Activated gamma-delta T cell (primary cell): Measurements from ENCODE around the gene KNDC1.
"Not testable (repeated sequence)": the region's sequence is repeated elsewhere in the genome, so short reads cannot be mapped to it uniquely, and the experiment has no call there.

Source experiments
- DNase-seq: peaks from one replicate; lab custom pipeline; 2025; lab: John Stamatoyannopoulos, UW

The KNDC1 gene

DNA sequence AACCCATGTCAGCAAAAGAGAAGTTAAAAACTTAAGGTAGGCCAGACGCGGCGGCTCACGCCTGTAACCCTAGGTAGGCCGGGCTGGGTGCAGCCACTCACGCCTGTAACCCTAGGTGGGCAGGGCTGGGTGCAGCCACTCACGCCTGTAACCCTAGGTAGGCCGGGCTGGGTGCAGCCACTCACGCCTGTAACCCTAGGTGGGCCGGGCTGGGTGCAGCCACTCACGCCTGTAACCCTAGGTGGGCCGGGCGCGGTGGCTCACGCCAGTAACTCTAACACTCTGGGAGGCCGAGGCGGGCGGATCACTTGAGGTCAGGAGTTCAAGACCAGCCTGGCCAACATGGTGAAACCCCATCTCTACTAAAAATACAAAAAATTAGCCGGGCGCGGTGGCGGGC, 61.7 kb downstream of the KNDC1 start:
- not testable (repeated sequence) for DNase-seq

DNA sequence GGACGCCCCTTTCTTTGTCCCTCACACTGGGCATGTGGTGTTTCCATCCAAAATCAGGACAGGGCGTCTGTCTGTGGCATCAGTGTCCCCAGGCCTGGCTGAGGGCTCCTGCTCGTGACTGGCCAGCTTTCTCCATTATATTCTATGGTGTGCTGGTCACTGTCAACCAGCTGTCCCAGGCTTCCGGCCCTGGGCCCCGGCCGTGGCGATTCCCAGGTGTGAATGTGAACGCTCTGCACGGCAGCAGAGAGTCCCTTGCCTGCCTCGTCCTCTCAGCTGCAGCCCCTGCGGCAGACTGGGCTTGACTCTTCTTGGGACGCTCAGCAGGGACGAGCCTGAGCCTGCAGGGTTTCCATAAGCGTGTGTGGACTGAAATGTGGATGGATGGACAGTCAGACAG, 64.1 kb downstream of the KNDC1 start:
- DNase-seq: no peak

DNA sequence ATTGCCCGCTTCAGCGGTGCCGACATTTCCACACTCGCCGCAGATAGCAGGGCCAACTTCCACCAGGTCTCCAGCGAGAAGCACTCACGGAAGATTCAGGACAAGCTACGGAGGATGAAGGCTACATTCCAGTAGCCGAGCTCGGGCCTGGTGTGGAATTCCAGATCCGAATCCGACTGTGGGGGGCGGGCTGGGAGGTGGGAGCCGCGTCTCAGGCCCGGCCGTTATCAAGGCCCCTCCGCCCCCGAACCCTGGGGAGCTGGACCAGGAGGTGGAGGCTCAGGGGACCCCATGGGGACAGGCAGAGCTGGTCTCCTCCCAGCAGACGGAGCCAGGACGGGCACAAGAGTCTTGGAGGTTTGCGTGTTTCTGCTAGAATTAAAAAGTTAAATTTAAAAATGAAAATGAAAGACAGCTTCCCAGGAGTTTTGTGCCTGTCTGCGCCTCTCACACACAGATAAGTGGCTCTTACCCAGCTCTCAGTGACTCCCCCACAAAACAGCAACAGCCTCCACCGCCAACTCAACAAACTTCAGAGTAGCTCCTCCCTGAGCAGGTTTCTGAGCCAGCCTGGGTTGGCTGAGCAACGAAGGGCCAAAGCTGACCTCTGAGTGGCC, 64.8 kb downstream of the KNDC1 start:
- DNase-seq: no peak

- DNase-seq: no peak
Observed at GRCh38 chr10:133225707-133226191, 65.7 kb downstream of the KNDC1 start.

GRCh38 chr10:133226251-133226808, 66.3 kb downstream of the KNDC1 start:
- DNase-seq: no peak

- no peak for DNase-seq
Observed at GRCh38 chr10:133227256-133227655, 67.2 kb downstream of the KNDC1 start.

DNA sequence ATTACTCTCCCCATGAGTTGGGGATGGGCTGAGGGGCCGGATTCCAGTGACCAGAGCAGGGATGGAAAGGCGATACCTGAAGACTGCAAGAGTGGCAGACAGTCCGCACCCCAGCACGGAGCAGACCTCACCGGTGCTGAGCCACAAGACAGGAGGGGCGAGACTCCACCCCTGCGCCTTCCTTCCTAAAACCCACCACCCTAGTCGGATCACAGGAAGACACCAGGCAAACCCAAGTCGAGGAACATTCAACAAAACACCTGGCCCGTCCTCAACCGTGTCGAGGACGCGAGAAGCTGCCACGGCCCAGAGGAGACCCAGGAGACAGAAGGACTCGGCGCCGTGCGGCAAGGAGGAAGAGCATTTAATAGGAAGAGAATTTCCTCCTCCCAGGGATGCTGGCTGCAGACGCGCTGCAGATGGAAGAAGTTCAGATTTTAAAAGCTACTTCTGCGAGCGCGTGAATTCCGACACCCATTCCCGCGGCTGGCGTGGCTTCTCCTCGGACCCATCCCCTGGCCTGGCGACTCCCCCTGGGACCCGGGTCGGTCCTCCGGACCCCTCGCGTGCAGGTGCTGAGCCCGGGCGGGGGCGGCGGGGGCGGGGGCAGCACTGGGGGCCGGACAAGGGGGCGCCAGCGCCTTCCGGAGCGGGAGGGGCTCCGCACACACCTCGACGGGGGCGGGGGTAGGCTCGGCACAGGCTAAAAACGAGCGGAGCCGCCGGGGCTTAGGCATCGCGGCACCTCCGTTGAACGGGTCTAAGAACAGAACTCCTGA, 69.4 kb downstream of the KNDC1 start:
- DNase-seq: no peak

DNA sequence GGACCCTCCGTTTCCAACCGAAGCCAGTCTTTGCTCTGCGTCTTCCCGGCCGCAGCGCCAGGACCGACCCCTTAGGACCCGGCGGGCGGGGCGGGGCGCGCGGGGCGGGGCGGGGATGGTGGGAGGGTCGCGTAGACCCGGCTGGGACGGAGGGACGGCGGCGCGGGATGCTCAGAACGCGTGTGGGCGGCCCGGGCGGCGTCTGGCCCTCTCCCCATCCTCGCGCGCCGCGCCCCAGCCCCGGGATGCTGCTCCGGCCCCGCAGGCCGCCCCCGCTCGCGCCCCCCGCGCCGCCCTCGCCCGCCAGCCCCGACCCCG, 70.0 kb downstream of the KNDC1 start, which contains the start of gene UTF1:
UTF1 (plus strand) TSS at position 174 of the 318 bp plus-strand sequence; CDS start at position 246, 72 bp downstream.
- no peak for DNase-seq

DNA sequence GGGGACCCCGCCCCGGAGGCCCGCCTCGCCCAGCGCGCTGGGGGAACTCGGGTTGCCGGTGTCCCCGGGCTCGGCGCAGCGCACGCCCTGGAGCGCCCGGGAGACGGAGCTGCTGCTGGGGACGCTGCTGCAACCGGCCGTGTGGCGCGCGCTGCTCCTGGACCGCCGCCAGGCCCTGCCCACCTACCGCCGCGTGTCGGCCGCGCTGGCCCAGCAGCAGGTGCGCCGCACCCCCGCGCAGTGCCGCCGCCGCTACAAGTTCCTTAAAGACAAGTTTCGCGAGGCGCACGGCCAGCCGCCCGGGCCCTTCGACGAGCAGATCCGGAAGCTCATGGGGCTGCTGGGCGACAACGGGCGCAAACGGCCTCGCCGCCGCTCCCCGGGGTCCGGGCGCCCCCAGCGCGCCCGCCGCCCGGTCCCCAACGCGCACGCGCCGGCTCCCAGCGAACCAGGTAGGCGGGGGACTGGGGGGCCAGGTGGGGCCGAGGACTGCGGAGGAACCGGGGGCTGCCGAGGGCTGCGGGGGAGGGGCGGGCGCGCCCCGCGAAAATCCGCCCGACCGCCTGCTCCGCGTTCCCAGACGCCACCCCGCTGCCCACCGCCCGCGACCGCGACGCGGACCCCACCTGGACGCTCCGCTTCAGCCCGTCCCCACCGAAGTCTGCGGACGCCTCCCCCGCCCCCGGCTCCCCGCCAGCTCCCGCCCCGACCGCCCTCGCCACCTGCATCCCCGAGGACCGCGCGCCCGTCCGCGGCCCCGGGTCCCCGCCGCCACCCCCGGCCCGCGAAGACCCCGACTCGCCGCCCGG, 70.6 kb downstream of the KNDC1 start:
- DNase-seq: no peak

DNA sequence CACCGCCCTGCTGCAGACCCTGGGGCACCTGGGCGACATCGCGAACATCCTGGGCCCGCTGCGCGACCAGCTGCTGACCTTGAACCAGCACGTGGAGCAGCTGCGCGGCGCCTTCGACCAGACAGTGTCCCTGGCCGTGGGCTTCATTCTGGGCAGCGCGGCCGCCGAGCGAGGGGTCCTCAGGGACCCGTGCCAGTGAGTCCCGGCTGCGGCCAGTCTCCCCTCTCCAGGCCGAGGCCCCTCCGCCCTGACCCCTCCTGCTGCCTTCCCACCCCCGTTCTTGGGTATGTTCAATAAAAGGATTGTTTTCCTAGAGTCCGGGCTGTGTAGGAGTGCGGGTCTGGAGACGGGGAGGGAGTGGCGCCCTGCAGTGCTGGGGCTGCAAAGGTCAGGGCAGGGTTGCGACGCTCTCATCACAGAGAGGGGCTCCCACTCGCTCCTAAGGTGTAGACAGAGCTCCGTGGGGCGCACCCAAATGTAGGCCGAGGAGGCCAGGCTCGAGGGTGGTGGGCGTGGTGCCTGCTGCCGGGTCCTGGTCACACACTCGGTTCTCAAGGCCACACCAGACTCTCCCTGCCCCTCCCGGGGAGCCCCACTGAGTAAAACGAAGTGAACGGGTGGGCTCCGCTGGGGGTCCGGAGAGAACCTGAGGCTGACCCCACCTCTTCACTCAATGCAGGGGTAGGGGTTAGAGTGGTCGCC, 71.4 kb downstream of the KNDC1 start:
- no peak for DNase-seq

GRCh38 chr10:133231946-133232574, 72.0 kb downstream of the KNDC1 start:
- DNase-seq: no peak

- not testable (repeated sequence) for DNase-seq
Observed at GRCh38 chr10:133234796-133235195, 74.8 kb downstream of the KNDC1 start.

DNA sequence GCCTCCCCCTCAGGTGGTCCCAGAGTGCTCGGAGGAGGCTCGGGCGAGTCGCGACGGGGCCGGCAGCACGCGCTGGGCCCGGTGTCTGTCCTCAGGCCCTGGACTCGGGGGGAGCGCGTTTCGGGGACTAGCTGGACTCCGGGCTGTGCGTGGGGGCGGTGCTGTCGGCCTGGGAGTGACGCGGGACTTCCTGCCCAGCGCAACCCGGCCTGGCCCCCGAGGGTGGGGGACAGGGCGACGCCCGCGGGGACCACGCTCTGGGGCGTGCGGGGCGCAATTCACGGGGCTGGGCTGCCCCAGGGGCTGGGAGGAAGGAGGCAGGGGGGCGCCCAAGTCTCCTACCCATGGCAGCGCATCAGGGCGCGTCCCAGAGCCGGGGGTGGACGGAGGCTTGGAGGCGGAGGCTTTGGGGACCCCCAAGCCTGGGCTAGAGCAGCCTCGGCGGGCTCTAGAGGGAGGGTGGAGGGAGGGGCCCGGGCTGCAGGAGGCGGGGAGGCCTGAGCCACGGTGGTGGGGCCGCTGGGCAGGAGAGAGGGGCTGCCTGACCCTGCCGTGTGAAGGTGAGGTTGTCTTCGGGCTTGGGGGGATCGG, 75.3 kb downstream of the KNDC1 start:
- DNase-seq: no peak

DNA sequence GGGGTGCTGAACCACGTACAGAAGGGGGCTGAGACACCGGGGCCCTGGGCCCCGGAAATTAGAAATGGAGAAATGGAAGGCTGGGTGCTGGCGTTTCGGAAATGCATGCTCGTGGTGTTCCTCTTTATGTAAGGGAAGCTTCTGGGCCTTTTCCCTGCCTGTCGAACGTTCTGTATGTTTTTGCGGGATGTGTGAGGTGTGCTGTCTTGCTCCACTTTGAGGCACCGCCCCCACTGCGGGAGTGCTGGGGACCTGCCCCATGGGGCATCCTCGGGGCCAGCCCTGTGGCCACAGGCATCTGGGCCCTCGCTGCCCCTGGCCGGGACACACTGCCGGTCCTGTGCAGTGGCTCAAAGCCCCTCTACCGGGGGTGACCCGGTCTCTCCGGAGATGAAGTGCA, 75.9 kb downstream of the KNDC1 start:
- no peak for DNase-seq

GRCh38 chr10:133236401-133237240, 76.6 kb downstream of the KNDC1 start:
- no peak for DNase-seq

DNA sequence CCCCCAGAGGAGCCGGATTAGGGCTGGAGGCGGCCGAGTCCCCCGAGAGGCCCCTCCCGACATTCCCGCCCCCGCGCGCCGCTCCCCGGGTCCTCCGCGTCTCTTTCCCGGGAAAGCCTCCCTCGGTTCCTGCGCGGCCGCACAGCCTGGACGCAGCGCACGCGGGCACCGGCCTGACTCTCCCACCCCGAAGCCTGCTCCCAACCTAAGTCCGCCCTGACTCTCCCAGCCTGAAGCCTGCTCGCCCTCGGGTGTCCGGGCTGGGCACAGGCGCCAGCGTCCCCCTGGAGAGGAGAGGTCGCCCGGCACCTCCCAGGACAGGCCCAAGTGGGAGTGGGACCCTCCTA, 77.2 kb downstream of the KNDC1 start:
- no peak for DNase-seq

GRCh38 chr10:133237588-133238465, 77.8 kb downstream of the KNDC1 start, which contains the start of gene VENTX:
TSS of gene VENTX (plus strand) at chr10:133237855. CDS start at chr10:133237915, 60 bp downstream.
- DNase-seq: no peak

GRCh38 chr10:133238466-133238804, 78.4 kb downstream of the KNDC1 start:
- DNase-seq: no peak

DNA sequence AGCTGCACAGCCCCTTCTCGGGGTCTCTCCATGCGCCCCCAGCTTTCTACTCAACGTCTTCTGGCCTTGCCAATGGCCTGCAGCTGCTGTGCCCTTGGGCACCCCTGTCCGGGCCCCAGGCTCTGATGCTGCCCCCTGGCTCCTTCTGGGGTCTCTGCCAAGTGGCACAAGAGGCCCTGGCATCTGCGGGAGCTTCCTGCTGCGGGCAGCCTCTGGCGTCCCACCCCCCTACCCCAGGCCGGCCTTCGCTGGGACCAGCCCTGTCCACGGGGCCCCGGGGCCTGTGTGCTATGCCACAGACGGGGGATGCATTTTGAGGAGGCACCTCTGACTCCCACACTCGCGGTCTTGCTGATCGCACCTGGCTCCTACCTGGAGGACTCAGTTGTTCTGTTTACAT, 80.0 kb downstream of the KNDC1 start:
- no peak for DNase-seq
